K562 (cell line): Measurements from ENCODE around the gene ALDH16A1. TPM values are rescaled to one million over a fixed set of nuclear protein-coding genes. Genes with fewer than 3 reads are reported as not detected.
A peak's percentile ranks its signal among the peaks of the same experiment; 100 is the strongest.

Experiments
- BRCA1 ChIP-seq, 2 experiments: fragments of 450-650 bp in 1 of 2; sonication (generic) in 1 of 2; formaldehyde crosslinking in 1 of 2; IDR thresholded peaks; 2 replicates each; pipeline versions ENCODE4 v1.5.0 to v1.6.1; 2017 to 2020; ENCODE audit warnings: mild to moderate bottlenecking in 1 of 2, missing genetic modification reagents in 1 of 2
- CEBPB ChIP-seq: fragments of 450-650 bp; IDR thresholded peaks from 2 replicates; pipeline ENCODE4 v1.6.1; 2016; ENCODE audit warnings: missing genetic modification characterization, missing compliant biosample characterization
- FOXK2 ChIP-seq, 2 experiments: fragments of 450-650 bp; IDR thresholded peaks in 1 of 2; conservative IDR thresholded peaks in 1 of 2; 2 replicates each; pipeline ENCODE4 v1.6.1; 2016; ENCODE audit warnings: low read depth in 2 of 2, mild to moderate bottlenecking in 1 of 2
- HNRNPK ChIP-seq: fragments of 200-400 bp; formaldehyde crosslinking; IDR thresholded peaks from one replicate; pipeline ENCODE4 v1.6.1; 2018; ENCODE audit warnings: mild to moderate bottlenecking, low read depth, low read length; ENCODE audit not compliant: poor library complexity, severe bottlenecking
- LEF1 ChIP-seq: fragments of 450-650 bp; IDR thresholded peaks from 2 replicates; pipeline ENCODE4 v1.6.1; 2016; ENCODE audit warnings: mild to moderate bottlenecking
- POLR2A ChIP-seq: fragments of 450-650 bp; conservative IDR thresholded peaks from 2 replicates; pipeline ENCODE4 v1.6.1; 2016
- POU5F1 ChIP-seq: fragments of 150-350 bp; IDR thresholded peaks from 2 replicates; pipeline ENCODE4 v1.6.1; 2014; ENCODE audit warnings: borderline replicate concordance, low read length, low read depth, mild to moderate bottlenecking; ENCODE audit not compliant: partially characterized antibody
- PYGO2 ChIP-seq: fragments of 450-650 bp; IDR thresholded peaks from 2 replicates; pipeline ENCODE4 v1.6.1; 2016; ENCODE audit warnings: mild to moderate bottlenecking, missing genetic modification characterization, moderate library complexity, missing compliant biosample characterization
- SMARCB1 ChIP-seq: IDR thresholded peaks from 2 replicates; pipeline ENCODE4 v1.6.1; 2011; ENCODE audit warnings: improper control_type of control experiment, low read depth; ENCODE audit not compliant: insufficient read length
- TAF7 ChIP-seq: fragments of 450-650 bp; IDR thresholded peaks from 2 replicates; pipeline ENCODE4 v1.6.1; 2016; ENCODE audit warnings: missing genetic modification characterization, missing compliant biosample characterization
- TEAD4 ChIP-seq, 2 experiments: sonication (generic) in 1 of 2; formaldehyde crosslinking in 1 of 2; IDR thresholded peaks; 2 replicates each; pipeline versions ENCODE4 v1.6.1 to v1.8.0; 2012 to 2022; ENCODE audit warnings: borderline replicate concordance in 1 of 2, inconsistent platforms in 1 of 2, low read length in 1 of 2, mild to moderate bottlenecking in 1 of 2, missing genetic modification reagents in 1 of 2
- USF1 ChIP-seq: sonication (generic); formaldehyde crosslinking; IDR thresholded peaks from 2 replicates; pipeline ENCODE4 v1.9.0; 2022; ENCODE audit warnings: mild to moderate bottlenecking, missing genetic modification reagents
- ZNF140 ChIP-seq: fragments of 250-450 bp; sonication (Bioruptor Pico); IDR thresholded peaks from 2 replicates; pipeline ENCODE4 v1.8.0; 2021; ENCODE audit warnings: moderate library complexity, mild to moderate bottlenecking, inconsistent platforms
- polyA plus RNA-seq, 8 experiments: library from polyadenylated mRNA; depleted of rRNA in 4 of 8; stranded (reverse) in 5 of 8; unstranded in 3 of 8; fragments of >200 nt; fragmentation: Nextera tagmentation in 2 of 8; fragmentation: Illumina TruSeq in 1 of 8; extraction: Ambion mirVana in 2 of 8; extraction: Trizol in 1 of 8; gene quantifications; 2 replicates each; pipeline versions ENCODE4 v1.2.1 to v1.2.3, GENCODE V29; 2011 to 2014; ENCODE audit warnings: inconsistent platforms in 1 of 8, missing spikeins in 1 of 8
- total RNA-seq, 7 experiments: library from RNA; depleted of rRNA in 6 of 7; stranded (reverse); fragments of >200 nt in 6 of 7; fragmentation: Illumina TruSeq in 2 of 7; extraction: Trizol in 2 of 7; gene quantifications; 2 replicates each; pipeline versions ENCODE4 v1.2.1 to v1.2.3, GENCODE V29; 2011 to 2021; ENCODE audit warnings: low replicate concordance in 1 of 7
- TF ChIP-seq, protein P1 (sequence below): fragments of 250-450 bp; sonication (Bioruptor Pico); IDR thresholded peaks from 2 replicates; pipeline ENCODE4 v1.8.0; 2022; ENCODE audit warnings: moderate library complexity, mild to moderate bottlenecking, inconsistent platforms
- TF ChIP-seq, protein P2 (sequence below): fragments of 450-650 bp; formaldehyde crosslinking; IDR thresholded peaks from 2 replicates; pipeline ENCODE4 v1.4.0; 2022; ENCODE audit warnings: missing genetic modification characterization
- TF ChIP-seq, protein P3 (sequence below): fragments of 450-650 bp; formaldehyde crosslinking; IDR thresholded peaks from 2 replicates; pipeline ENCODE4 v1.4.0; 2020; ENCODE audit warnings: mild to moderate bottlenecking, moderate library complexity

The ALDH16A1 gene
- total and polyA plus RNA-seq, 9 of the 15 experiments (the other 6 are each of a cell fraction or from before 2014, with no cell fraction given), result 2.2 to 52.2 (median 7.6) TPM

DNA sequence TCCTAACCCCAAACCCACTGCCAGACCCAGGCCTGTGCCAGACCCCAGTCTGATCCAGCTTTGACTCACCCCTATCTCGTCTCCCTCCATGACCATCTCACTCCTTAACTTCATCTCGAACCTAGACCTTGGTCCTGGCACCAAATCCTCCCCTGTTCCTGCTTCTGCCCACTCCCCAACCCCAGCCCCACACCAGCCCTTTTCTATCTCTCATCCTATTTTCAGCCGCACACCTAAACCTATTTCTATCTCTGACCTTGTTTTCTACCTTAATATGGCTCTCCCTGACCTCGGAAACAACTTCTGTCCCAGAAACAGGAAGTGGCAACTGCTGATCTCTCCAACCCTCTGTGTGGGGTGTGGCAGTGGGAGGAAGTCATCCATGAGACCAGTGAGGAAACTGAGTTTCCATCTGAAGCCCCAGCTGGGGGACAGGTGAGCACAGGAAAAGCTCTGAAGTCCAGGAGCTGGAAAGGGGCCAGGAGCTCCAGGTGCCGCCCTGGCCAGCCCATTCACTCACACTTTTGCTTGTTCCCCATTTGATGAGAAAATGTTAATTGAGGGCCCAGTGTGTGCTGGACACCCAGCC lies 43.5 kb upstream of the ALDH16A1 start (continued):
- no peak for TF ChIP-seq TEAD4 (IDR thresholded peaks at IDR 0.05; ENCODE audit: low read length)
- no peak for TF ChIP-seq TEAD4 (CRISPR knock-in tag; IDR thresholded peaks at IDR 0.05; ENCODE audit: borderline replicate concordance)
- no peak for TF ChIP-seq ZNF140 (CRISPR knock-in tag)
- TF ChIP-seq POU5F1, result no peak
- no peak; the same call in 1 of the 2 replicates for TF ChIP-seq POLR2A
- peak; percentile 56 to 58; a peak in 3 of 4 replicates for TF ChIP-seq FOXK2 (conservative IDR thresholded peaks at IDR 0.05 in 1 of 2, IDR thresholded peaks at IDR 0.05 in 1 of 2; ENCODE audit: low read depth in 2 of 2)
- TF ChIP-seq, protein P1, sequence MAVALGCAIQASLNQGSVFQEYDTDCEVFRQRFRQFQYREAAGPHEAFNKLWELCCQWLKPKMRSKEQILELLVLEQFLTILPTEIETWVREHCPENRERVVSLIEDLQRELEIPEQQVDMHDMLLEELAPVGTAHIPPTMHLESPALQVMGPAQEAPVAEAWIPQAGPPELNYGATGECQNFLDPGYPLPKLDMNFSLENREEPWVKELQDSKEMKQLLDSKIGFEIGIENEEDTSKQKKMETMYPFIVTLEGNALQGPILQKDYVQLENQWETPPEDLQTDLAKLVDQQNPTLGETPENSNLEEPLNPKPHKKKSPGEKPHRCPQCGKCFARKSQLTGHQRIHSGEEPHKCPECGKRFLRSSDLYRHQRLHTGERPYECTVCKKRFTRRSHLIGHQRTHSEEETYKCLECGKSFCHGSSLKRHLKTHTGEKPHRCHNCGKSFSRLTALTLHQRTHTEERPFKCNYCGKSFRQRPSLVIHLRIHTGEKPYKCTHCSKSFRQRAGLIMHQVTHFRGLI (CRISPR knock-in tag), result no peak
- no peak for TF ChIP-seq LEF1
- TF ChIP-seq BRCA1 (IDR thresholded peaks at IDR 0.05), result no peak
- no peak for TF ChIP-seq BRCA1 (CRISPR knock-in tag; IDR thresholded peaks at IDR 0.05)
- TF ChIP-seq SMARCB1, result no peak
- TF ChIP-seq, protein P2, sequence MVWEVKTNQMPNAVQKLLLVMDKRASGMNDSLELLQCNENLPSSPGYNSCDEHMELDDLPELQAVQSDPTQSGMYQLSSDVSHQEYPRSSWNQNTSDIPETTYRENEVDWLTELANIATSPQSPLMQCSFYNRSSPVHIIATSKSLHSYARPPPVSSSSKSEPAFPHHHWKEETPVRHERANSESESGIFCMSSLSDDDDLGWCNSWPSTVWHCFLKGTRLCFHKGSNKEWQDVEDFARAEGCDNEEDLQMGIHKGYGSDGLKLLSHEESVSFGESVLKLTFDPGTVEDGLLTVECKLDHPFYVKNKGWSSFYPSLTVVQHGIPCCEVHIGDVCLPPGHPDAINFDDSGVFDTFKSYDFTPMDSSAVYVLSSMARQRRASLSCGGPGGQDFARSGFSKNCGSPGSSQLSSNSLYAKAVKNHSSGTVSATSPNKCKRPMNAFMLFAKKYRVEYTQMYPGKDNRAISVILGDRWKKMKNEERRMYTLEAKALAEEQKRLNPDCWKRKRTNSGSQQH (CRISPR knock-in tag), result peak; percentile 71; the same call in 1 of the 2 replicates
- TF ChIP-seq USF1 (CRISPR knock-in tag), result no peak
- TF ChIP-seq, protein P3, sequence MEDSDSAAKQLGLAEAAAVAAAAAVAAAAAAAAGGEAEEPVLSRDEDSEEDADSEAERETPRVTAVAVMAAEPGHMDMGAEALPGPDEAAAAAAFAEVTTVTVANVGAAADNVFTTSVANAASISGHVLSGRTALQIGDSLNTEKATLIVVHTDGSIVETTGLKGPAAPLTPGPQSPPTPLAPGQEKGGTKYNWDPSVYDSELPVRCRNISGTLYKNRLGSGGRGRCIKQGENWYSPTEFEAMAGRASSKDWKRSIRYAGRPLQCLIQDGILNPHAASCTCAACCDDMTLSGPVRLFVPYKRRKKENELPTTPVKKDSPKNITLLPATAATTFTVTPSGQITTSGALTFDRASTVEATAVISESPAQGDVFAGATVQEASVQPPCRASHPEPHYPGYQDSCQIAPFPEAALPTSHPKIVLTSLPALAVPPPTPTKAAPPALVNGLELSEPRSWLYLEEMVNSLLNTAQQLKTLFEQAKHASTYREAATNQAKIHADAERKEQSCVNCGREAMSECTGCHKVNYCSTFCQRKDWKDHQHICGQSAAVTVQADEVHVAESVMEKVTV (CRISPR knock-in tag), result no peak
- TF ChIP-seq CEBPB (tag), result no peak
- no peak for TF ChIP-seq HNRNPK
- peak; percentile 32; the same call in 1 of the 2 replicates for TF ChIP-seq TAF7
- TF ChIP-seq PYGO2, result no peak
